ENCODE results near the gene ASIC2.
A peak's percentile ranks its signal among the peaks of the same experiment; 100 is the strongest.

Gene ASIC2

GRCh38 chr17:33072421-33073161, 220.5 kb downstream of the ASIC2 start:
- DNase-seq (ENCODE audit: low read depth in 3 of 3): no peak

GRCh38 chr17:33071656-33072055, 221.4 kb downstream of the ASIC2 start:
- no peak for DNase-seq (ENCODE audit: low read depth in 3 of 3)

GRCh38 chr17:33057564-33057963, 235.5 kb downstream of the ASIC2 start:
- DNase-seq (ENCODE audit: low read depth in 3 of 3): no peak

GRCh38 chr17:33056399-33057146, 236.5 kb downstream of the ASIC2 start:
- no peak for DNase-seq (ENCODE audit: low read depth in 3 of 3)

GRCh38 chr17:33055746-33056145, 237.3 kb downstream of the ASIC2 start:
- no peak for DNase-seq (ENCODE audit: low read depth in 3 of 3)

GRCh38 chr17:33055171-33055611, 237.9 kb downstream of the ASIC2 start:
- no peak for DNase-seq (ENCODE audit: low read depth in 3 of 3)

GRCh38 chr17:33054412-33054811, 238.7 kb downstream of the ASIC2 start:
- DNase-seq (ENCODE audit: low read depth in 3 of 3): no peak

GRCh38 chr17:33053676-33054075, 239.4 kb downstream of the ASIC2 start:
- no peak for DNase-seq (ENCODE audit: low read depth in 3 of 3)

GRCh38 chr17:33052856-33053255, 240.2 kb downstream of the ASIC2 start:
- DNase-seq (ENCODE audit: low read depth in 3 of 3): no peak

- no peak for DNase-seq (ENCODE audit: low read depth in 3 of 3)
These were observed 242.4 kb downstream of the ASIC2 start for GRCh38 chr17:33050611-33051140.

- DNase-seq (ENCODE audit: low read depth in 3 of 3): peak; percentile 3 to 32 (median 8)
These were observed 243.2 kb downstream of the ASIC2 start for GRCh38 chr17:33049781-33050414.

GRCh38 chr17:33046361-33047255, 246.5 kb downstream of the ASIC2 start:
- no peak for DNase-seq (ENCODE audit: low read depth in 3 of 3)

GRCh38 chr17:33045216-33045615, 247.9 kb downstream of the ASIC2 start:
- no peak for DNase-seq (ENCODE audit: low read depth in 3 of 3)

GRCh38 chr17:33044771-33045170, 248.3 kb downstream of the ASIC2 start:
- DNase-seq (ENCODE audit: low read depth in 3 of 3): no peak

GRCh38 chr17:33040461-33040860, 252.6 kb downstream of the ASIC2 start:
- no peak for DNase-seq (ENCODE audit: low read depth in 3 of 3)

GRCh38 chr17:33039874-33040273, 253.2 kb downstream of the ASIC2 start:
- no peak for DNase-seq (ENCODE audit: low read depth in 3 of 3)

GRCh38 chr17:33038740-33039139, 254.4 kb downstream of the ASIC2 start:
- DNase-seq (ENCODE audit: low read depth in 3 of 3): no peak

- no peak for DNase-seq (ENCODE audit: low read depth in 3 of 3)
These were observed 259.9 kb downstream of the ASIC2 start for GRCh38 chr17:33033176-33033575.

- DNase-seq (ENCODE audit: low read depth in 3 of 3): no peak
These were observed 264.3 kb downstream of the ASIC2 start for GRCh38 chr17:33028778-33029177.

- DNase-seq (ENCODE audit: low read depth in 3 of 3): no peak
These were observed 265.0 kb downstream of the ASIC2 start for GRCh38 chr17:33028061-33028460.
